HFFc6 (cell line): ENCODE data around the gene PHTF2. TPM values are rescaled to one million over a fixed set of nuclear protein-coding genes. Genes with fewer than 3 reads are reported as not detected.

Experiments
- DNase-seq: peaks from one replicate; pipeline ENCODE4 v3.0.0-alpha.2; 2018
- H3K27ac Mint-ChIP-seq: 2 replicates; pipeline ENCODE4 v1.8.0; 2020; ENCODE audit warnings: mild to moderate bottlenecking, mixed read lengths
- H3K27me3 Mint-ChIP-seq: 2 replicates; pipeline ENCODE4 v1.8.0; 2021; ENCODE audit warnings: mild to moderate bottlenecking, moderate library complexity, mixed read lengths; ENCODE audit not compliant: insufficient read depth
- H3K36me3 Mint-ChIP-seq: 2 replicates; pipeline ENCODE4 v1.8.0; 2021; ENCODE audit warnings: low read depth, mixed read lengths
- H3K4me1 Mint-ChIP-seq: 2 replicates; pipeline ENCODE4 v1.8.0; 2020; ENCODE audit warnings: low read depth, mixed read lengths
- H3K4me3 Mint-ChIP-seq: 2 replicates; pipeline ENCODE4 v1.8.0; 2020; ENCODE audit warnings: mild to moderate bottlenecking, moderate library complexity, mixed read lengths
- H3K9me3 Mint-ChIP-seq: 2 replicates; pipeline ENCODE4 v1.8.0; 2020; ENCODE audit warnings: mild to moderate bottlenecking, mixed read lengths
- total RNA-seq, 6 experiments: library from RNA; stranded (reverse); fragmentation: NEBNext Ultra II Directional; extraction: Animal tissue kit (Norgen Biotek cat#: 25700); gene quantifications; 2 replicates in 1 of 6; 3 replicates in 5 of 6; pipeline ENCODE4 v1.2.3, GENCODE V29; 2021
- TF ChIP-seq, protein P1 (sequence below): fragments of 200-600 bp; sonication (generic); IDR thresholded peaks from 2 replicates; pipeline ENCODE4 v1.5.0; 2021; ENCODE audit warnings: antibody characterized with exemption, mild to moderate bottlenecking

Gene PHTF2
- total RNA-seq, 6 experiments from 2014 or later, result 59.8 to 83.2 (median 71.9) TPM

GRCh38 chr7:77878500-77878899 lies 79.9 kb downstream of the PHTF2 start:
- no peak for DNase-seq
- no peaks in the 10 kb centered on the region for H3K9me3 Mint-ChIP-seq
- no peak overlapping the region for H3K4me3 Mint-ChIP-seq
- peaks cover 32% of the 10 kb centered on the region for H3K36me3 Mint-ChIP-seq
- no peaks in the 10 kb centered on the region for H3K27me3 Mint-ChIP-seq
- H3K27ac Mint-ChIP-seq, result no peak overlapping the region
- H3K4me1 Mint-ChIP-seq, result peaks cover 60% of the 10 kb centered on the region
- TF ChIP-seq, protein P1, sequence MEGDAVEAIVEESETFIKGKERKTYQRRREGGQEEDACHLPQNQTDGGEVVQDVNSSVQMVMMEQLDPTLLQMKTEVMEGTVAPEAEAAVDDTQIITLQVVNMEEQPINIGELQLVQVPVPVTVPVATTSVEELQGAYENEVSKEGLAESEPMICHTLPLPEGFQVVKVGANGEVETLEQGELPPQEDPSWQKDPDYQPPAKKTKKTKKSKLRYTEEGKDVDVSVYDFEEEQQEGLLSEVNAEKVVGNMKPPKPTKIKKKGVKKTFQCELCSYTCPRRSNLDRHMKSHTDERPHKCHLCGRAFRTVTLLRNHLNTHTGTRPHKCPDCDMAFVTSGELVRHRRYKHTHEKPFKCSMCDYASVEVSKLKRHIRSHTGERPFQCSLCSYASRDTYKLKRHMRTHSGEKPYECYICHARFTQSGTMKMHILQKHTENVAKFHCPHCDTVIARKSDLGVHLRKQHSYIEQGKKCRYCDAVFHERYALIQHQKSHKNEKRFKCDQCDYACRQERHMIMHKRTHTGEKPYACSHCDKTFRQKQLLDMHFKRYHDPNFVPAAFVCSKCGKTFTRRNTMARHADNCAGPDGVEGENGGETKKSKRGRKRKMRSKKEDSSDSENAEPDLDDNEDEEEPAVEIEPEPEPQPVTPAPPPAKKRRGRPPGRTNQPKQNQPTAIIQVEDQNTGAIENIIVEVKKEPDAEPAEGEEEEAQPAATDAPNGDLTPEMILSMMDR, result no peak

DNA sequence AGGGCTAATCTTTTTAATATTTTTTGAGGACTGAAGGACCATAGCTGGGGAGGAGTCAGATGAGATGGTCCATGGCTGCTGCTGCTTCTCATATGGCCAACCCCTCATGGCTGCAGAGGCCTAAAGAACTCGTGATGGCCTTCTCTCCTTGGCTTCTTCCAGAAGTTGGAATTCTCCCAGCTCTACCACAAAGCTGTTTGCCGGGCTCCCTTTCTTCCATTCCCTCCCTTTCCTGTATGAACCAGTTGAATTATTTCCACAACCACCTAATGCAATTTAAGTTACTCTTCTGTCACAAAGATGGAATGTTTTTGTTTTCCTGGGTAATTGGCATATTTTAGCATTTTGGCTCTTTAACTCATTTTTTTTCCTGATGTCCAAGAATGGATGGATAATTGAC lies 80.7 kb downstream of the PHTF2 start:
- no peak overlapping the region; the same call in 1 of the 2 replicates for H3K27ac Mint-ChIP-seq
- DNase-seq, result no peak

DNA sequence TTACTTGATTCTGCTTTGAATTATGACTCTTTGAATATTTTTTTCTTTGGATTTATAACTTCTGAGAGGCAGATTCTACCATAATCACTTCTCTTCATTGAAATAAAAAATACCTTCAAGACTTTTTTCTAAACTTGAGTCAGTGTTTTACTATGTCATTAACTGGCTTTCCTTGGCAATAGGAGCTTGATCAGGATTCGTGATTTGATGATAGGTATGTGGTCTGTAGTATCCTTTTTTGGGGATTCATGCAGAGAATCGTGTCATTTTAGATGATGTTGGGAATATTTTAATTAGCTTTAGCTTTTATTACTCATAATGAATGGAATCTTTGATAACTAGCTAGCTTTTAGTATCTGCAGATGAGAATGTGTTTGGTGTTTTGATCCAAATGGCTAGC lies 83.3 kb downstream of the PHTF2 start:
- Mint-ChIP-seq H3K36me3 (peaks cover 32% of the 10 kb centered on the region), H3K4me1 (peaks cover 49% of the 10 kb centered on the region), H3K27ac (no peak overlapping the region), H3K9me3 (no peaks in the 10 kb centered on the region), H3K27me3 (no peaks in the 10 kb centered on the region), H3K4me3 (no peak overlapping the region)
- DNase-seq, result no peak
- TF ChIP-seq, protein P1, result no peak

More for the DNA sequence above, 80.7 kb downstream of the PHTF2 start:
- Mint-ChIP-seq H3K4me3 (no peak overlapping the region), H3K27me3 (no peaks in the 10 kb centered on the region), H3K9me3 (no peaks in the 10 kb centered on the region), H3K4me1 (peaks cover 52% of the 10 kb centered on the region), H3K36me3 (peaks cover 32% of the 10 kb centered on the region)
- TF ChIP-seq, protein P1, result no peak

DNA sequence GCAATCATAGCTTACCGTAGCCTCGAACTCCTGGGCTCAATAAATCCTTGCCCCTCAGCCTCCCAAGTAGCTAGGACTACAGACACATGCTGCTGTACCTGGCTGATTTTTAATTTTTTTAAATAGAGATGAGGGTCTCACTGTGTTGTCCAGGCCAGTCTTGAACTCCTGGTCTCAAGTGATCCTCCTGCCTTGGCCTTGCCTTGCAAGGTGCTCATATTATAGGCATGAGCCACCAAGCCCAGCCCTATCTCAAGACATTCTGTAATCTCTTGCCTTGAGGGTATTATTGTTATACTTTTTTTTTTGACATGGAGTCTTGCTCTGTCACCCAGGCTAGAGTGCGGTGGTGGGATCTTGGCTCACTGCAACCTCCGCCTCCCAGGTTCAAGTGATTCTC lies 86.6 kb downstream of the PHTF2 start:
- Mint-ChIP-seq H3K4me1 (peaks cover 51% of the 10 kb centered on the region), H3K9me3 (no peaks in the 10 kb centered on the region), H3K36me3 (peaks cover 24% of the 10 kb centered on the region), H3K4me3 (no peak overlapping the region), H3K27ac (no peak overlapping the region), H3K27me3 (no peaks in the 10 kb centered on the region)
- TF ChIP-seq, protein P1, result no peak
- DNase-seq, result no peak

DNA sequence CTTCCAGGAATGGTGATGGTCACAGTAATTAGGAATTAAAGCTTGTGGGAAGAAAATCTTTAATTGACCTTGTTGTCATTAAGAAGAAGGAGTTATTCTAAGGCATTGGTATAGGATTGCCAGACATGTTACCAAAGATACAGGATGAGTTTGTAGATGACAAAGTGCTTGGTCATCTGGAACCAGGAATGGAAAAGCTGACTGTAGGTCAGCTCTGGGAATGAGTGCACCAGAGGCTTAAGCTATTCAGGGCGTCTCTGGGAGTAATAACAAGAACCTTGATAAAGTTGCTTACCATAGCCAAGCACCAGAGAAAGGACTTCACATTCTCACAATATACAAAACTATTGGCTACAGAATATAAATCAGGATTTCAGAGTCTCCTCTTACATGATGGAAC lies 89.0 kb downstream of the PHTF2 start:
- H3K4me3 Mint-ChIP-seq, result peak overlapping the region; percentile 18
- peaks cover 35% of the 10 kb centered on the region for H3K4me1 Mint-ChIP-seq
- 0 out of 2 replicates have a peak, but pooled peaks cover 7% of the 10 kb centered on the region for H3K36me3 Mint-ChIP-seq
- peak overlapping the region; percentile 87 for H3K27ac Mint-ChIP-seq
- no peaks in the 10 kb centered on the region for H3K27me3 Mint-ChIP-seq
- TF ChIP-seq, protein P1, result no peak
- H3K9me3 Mint-ChIP-seq, result no peaks in the 10 kb centered on the region
- DNase-seq, result peak; percentile 92

- Mint-ChIP-seq H3K4me3 (no peak overlapping the region), H3K27ac (peak overlapping the region; percentile 87; the same call in 1 of the 2 replicates), H3K4me1 (peaks cover 34% of the 10 kb centered on the region), H3K9me3 (no peaks in the 10 kb centered on the region), H3K36me3 (0 out of 2 replicates have a peak, but pooled peaks cover 7% of the 10 kb centered on the region), H3K27me3 (no peaks in the 10 kb centered on the region)
- TF ChIP-seq, protein P1, result no peak
- no peak for DNase-seq
Observed at GRCh38 chr7:77888998-77889397, 90.4 kb downstream of the PHTF2 start.
